C4-2B (cell line): ENCODE data around the gene JCHAIN.
A peak's percentile ranks its signal among the peaks of the same experiment; 100 is the strongest.

Source experiments
- H3K27ac ChIP-seq: fragments of 450-650 bp; 2 replicates; pipeline ENCODE4 v1.5.1; 2017
- ZFX ChIP-seq: fragments of 450-650 bp; IDR thresholded peaks from 2 replicates; pipeline ENCODE4 v1.6.1; 2017
- TF ChIP-seq, protein P1 (sequence below): fragments of 450-650 bp; conservative IDR thresholded peaks from 2 replicates; pipeline ENCODE4 v1.5.1; 2017; ENCODE audit warnings: mild to moderate bottlenecking

The JCHAIN gene

DNA sequence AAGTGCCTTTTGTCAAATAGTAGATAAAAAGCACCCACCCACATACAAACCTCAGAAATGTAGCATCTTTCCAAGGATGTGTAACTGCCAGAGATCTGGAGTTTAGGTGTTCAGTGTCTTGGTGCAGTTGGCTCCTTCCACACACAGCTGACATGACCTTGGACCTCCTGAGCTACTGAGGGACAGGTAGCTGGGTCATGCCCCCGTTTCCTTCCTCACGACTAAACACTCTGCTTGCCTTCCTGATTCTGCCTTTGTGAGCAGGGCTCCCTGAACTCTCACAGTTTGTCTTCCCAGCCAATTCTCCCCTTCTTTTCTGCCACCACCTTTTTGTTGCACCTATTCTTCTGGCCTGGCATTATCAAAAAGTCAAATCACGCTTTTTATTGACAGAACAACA is 45.3 kb upstream of the JCHAIN start:
- TF ChIP-seq, protein P1, sequence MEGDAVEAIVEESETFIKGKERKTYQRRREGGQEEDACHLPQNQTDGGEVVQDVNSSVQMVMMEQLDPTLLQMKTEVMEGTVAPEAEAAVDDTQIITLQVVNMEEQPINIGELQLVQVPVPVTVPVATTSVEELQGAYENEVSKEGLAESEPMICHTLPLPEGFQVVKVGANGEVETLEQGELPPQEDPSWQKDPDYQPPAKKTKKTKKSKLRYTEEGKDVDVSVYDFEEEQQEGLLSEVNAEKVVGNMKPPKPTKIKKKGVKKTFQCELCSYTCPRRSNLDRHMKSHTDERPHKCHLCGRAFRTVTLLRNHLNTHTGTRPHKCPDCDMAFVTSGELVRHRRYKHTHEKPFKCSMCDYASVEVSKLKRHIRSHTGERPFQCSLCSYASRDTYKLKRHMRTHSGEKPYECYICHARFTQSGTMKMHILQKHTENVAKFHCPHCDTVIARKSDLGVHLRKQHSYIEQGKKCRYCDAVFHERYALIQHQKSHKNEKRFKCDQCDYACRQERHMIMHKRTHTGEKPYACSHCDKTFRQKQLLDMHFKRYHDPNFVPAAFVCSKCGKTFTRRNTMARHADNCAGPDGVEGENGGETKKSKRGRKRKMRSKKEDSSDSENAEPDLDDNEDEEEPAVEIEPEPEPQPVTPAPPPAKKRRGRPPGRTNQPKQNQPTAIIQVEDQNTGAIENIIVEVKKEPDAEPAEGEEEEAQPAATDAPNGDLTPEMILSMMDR: no peak
- no peak for TF ChIP-seq ZFX

DNA sequence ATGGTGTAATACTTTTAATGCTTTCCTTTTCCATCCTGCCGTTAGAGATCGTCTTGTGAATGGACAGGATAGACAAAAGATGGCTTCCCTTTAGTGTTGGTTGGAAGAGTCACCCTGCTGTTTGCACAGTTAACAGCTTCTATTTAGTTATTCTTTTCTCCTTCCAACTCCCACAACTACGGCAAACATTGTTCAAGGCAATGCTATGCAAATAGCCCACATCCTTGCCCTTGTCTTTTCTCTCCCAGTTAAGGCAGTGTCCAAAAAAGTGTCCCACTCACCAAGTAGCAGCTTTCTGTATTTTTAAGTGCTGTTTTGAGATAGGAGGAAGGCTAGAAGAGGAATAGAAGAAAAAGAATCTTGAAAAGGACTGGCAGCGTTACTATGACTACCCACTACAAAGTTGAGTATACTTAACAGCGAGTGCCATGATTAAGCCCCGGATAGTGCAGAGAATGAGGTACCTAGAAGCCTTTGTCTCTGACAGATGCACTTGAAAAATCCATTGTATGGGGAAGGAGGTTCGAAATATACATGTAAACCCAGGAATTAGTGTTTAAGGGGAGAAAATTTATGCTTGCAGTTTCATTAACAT is 43.4 kb upstream of the JCHAIN start:
- no peak for TF ChIP-seq ZFX
- TF ChIP-seq, protein P1: no peak
- peak overlapping the region; percentile 27; the same call in 1 of the 2 replicates for H3K27ac ChIP-seq

More for the DNA sequence above, 45.3 kb upstream of the JCHAIN start:
- no peak overlapping the region for H3K27ac ChIP-seq

DNA sequence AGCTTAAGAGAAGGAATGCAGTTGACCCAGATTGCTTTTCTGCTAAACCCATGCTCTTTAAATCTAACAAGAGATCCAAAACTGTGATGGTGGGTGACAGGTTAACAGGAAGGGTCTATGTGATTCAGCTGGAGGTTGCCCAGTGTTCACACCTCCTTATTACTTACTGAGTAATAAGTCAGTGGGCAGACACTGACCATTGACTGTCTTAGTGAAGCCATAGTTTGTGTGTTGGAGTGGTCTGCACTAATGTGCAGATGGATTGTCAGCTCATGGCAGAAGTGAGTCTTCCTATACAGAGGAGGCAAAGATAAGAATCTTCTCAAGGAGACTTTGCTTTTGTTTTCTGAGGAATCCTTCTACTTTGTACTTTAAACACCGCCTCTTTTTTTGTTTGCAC is 40.2 kb upstream of the JCHAIN start:
- TF ChIP-seq ZFX: no peak
- TF ChIP-seq, protein P1: no peak
- H3K27ac ChIP-seq: peak overlapping the region; percentile 87; the same call in 1 of the 2 replicates

DNA sequence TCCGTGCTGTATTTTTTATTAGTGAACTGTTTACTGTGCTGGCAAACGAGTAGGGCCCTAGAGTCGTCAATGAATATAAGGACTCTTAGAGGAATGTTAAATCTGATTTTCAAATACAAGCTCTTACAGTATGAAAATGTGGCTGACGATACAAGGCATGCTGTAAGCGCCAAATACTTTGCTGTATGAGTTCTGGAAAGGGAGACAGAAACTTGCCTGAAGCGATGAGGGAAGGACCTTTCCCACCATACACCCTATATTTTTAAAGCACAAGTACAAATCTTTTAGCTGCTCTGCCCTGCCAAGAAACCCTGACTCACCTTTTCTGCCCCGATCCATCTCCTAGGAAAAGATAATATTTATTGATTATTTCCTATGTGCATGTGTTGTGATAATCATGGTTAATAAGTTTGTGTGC is 39.7 kb upstream of the JCHAIN start:
- peak overlapping the region; percentile 87 for H3K27ac ChIP-seq
- TF ChIP-seq, protein P1: no peak
- no peak for TF ChIP-seq ZFX

DNA sequence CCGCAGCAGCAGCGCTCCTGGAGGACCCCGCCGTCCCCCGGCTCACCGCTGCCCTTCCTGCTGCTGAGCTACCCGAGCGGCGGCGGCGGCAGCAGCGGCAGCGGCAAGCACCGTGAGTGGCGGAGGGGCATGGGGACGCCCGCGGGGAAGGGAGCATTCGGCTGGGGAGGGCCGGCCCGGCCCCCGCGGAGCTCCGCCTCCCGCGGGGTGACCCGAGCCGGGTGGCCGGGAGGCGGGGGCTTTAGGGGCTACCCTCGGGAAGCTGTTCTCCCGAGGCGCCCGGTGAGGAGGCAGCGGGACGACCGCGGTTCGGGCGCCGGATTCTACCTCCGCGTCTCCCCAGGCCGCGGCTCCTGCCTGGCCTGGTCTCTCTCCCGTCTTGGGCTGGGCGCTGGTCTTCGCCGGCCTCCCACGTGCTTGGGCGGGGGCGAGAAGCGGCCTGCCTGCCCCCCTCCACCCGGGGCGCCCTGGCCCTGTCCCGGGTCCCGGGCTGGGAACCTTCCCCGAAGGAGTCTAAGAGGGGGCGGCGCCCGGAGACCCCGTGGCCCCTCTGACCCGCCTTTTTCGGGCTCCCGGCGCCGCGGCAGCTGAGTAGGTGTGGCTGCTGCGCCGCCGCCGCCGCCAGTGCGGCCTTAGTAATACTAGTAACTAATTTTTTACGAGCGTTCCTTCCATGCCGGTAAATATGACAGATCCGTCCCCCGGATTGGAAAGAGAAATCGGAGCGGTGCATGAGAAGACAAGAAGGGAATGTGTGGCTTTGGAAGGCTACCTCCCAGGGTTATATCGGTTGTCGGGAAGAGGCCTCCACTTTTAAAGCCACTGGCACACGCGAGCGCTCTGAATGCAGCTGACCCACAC is 39.1 kb upstream of the JCHAIN start:
- peak; percentile 80 for TF ChIP-seq ZFX
- TF ChIP-seq, protein P1: no peak
- peak overlapping the region; percentile 87 for H3K27ac ChIP-seq

DNA sequence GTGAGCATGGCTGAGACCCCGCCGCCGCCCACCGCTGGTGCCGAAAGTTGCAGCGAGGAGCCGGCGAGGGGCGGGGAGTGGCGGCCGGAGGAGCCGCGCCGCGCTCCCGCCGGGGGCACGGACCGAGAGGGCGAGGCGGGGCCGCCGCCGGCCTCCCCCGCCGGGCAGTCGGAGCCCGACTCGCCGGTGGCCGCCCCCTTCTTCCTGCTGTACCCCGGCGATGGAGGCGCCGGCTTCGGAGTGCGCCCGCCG is 38.5 kb upstream of the JCHAIN start:
- TF ChIP-seq, protein P1: no peak
- TF ChIP-seq ZFX: no peak
- peak overlapping the region; percentile 87 for H3K27ac ChIP-seq

DNA sequence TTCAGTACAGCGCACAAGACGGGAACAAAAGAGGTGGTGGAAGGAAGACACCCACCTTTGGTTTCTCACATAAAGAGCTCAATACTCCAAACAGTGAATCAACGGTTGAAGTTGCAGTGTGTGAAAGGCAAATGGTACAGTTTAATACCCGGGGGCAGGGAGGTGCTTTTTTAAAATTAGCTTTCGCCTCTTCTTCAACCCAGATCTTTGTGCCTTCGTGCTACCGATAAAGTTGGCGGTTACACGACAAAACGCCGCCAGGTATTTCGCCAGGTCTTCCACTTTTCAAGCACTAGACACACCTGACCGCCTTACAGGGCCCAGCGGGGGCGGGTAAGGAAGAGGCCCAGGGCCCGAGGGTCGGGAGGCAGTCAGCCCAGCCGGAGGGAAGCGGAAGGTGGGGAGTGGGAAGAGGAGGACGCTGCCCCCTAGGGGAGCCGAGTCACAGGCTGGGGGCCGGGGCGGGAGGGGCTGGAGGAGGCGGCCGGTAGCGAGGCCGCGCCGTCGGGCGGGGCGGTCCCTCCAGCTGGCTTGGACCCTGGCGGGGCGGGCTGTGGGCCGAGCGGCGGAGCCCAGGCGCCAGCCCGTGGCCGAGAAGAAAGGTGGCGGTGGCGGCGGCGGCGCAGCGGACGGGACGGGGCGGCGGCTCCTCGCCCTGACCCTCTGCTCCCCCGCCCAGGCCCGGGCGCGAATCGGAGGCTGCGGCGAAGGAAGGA is 38.1 kb upstream of the JCHAIN start:
- no peak for TF ChIP-seq ZFX
- TF ChIP-seq, protein P1: peak; percentile 39
- peak overlapping the region; percentile 87 for H3K27ac ChIP-seq
